ENCODE measurements around the gene TNS1.

TNS1 gene

GRCh38 chr2:217941886-217942728 lies 60.7 kb downstream of the TNS1 start:
- no peak for DNase-seq

GRCh38 chr2:217941339-217941738 lies 61.5 kb downstream of the TNS1 start:
- DNase-seq = no peak

GRCh38 chr2:217940261-217941220 lies 62.3 kb downstream of the TNS1 start:
- DNase-seq = no peak

GRCh38 chr2:217939629-217940245 lies 63.1 kb downstream of the TNS1 start:
- no peak for DNase-seq

GRCh38 chr2:217939220-217939619 lies 63.6 kb downstream of the TNS1 start:
- no peak for DNase-seq

- DNase-seq = no peak
These were observed 64.8 kb downstream of the TNS1 start for GRCh38 chr2:217938036-217938435.

GRCh38 chr2:217937446-217937845 lies 65.3 kb downstream of the TNS1 start:
- no peak for DNase-seq

- no peak for DNase-seq
These were observed 65.8 kb downstream of the TNS1 start for GRCh38 chr2:217936952-217937351.

GRCh38 chr2:217935901-217936684 lies 66.7 kb downstream of the TNS1 start:
- DNase-seq = no peak

GRCh38 chr2:217935235-217935879 lies 67.4 kb downstream of the TNS1 start:
- DNase-seq = no peak

- no peak for DNase-seq
These were observed 68.3 kb downstream of the TNS1 start for GRCh38 chr2:217934321-217935131.

GRCh38 chr2:217933617-217933993 lies 69.2 kb downstream of the TNS1 start:
- no peak for DNase-seq

- DNase-seq = no peak
These were observed 69.8 kb downstream of the TNS1 start for GRCh38 chr2:217932803-217933616.

- no peak for DNase-seq
These were observed 70.8 kb downstream of the TNS1 start for GRCh38 chr2:217931846-217932560.

- no peak for DNase-seq
These were observed 71.8 kb downstream of the TNS1 start for GRCh38 chr2:217930761-217931563.

- no peak for DNase-seq
These were observed 72.8 kb downstream of the TNS1 start for GRCh38 chr2:217929757-217930707.

- no peak for DNase-seq
These were observed 73.5 kb downstream of the TNS1 start for GRCh38 chr2:217929272-217929671.
